T-helper 2 cell treated with Interferon-gamma antibody and Interleukin-4, amounts not matched to agents 100 ng/mL and 5 ng/mL, for 36 hours (primary cell): Measurements from ENCODE around the gene CDKN1B. TPM values are rescaled to one million over a fixed set of nuclear protein-coding genes. Genes with fewer than 3 reads are reported as not detected.

Source experiments
- intact Hi-C: fragments of 100-400 bp; cut with micrococcal nuclease; formaldehyde crosslinking; loops from one replicate; pipeline ENCODE4 v1.15.1; 2023
- total RNA-seq: library from RNA; stranded (reverse); gene quantifications from 2 replicates; pipeline ENCODE4 v1.2.3, GENCODE V29; 2022

The CDKN1B gene
- total RNA-seq = 89.3 and 90.8 TPM in 2 replicates

DNA sequence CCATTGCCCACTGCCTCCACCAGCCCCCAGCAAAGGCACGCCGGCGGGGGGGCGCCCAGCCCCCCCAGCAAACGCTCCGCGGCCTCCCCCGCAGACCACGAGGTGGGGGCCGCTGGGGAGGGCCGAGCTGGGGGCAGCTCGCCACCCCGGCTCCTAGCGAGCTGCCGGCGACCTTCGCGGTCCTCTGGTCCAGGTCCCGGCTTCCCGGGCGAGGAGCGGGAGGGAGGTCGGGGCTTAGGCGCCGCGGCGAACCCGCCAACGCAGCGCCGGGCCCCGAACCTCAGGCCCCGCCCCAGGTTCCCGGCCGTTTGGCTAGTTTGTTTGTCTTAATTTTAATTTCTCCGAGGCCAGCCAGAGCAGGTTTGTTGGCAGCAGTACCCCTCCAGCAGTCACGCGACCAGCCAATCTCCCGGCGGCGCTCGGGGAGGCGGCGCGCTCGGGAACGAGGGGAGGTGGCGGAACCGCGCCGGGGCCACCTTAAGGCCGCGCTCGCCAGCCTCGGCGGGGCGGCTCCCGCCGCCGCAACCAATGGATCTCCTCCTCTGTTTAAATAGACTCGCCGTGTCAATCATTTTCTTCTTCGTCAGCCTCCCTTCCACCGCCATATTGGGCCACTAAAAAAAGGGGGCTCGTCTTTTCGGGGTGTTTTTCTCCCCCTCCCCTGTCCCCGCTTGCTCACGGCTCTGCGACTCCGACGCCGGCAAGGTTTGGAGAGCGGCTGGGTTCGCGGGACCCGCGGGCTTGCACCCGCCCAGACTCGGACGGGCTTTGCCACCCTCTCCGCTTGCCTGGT, at the start of gene CDKN1B:
Gene CDKN1B (plus strand): TSS at position 576 of the 793 bp plus-strand sequence. CDS start 472 bp downstream, outside the sequence.
- intact Hi-C loops = loop anchor here (1.0 to 5.0 kb wide), 6 partner anchors 8 to 360 kb away; partner anchors contain the start of genes BORCS5, CREBL2 and GPR19

DNA sequence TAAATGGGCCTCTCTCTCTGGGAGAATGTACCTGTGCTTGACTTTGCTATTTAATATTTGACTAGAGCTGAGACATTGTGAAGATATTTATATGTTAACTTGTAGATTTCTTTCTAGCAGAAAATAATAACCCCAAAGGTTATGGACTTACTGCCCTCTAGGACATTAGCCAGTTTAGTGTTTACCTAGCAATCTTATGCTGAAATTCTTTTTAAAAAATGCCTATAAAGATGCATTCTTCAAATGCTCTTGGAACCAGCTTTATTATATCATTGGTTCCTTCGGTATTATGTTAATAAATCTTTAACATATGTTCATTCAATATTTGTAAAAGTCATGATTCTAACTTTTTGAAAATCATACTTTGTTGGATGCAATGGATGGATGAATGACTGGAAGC, 49.2 kb upstream of the CDKN1B start:
- intact Hi-C loops = no loop called here

- intact Hi-C loops = no loop called here
Measured at GRCh38 chr12:12669020-12669419, 48.1 kb upstream of the CDKN1B start.

DNA sequence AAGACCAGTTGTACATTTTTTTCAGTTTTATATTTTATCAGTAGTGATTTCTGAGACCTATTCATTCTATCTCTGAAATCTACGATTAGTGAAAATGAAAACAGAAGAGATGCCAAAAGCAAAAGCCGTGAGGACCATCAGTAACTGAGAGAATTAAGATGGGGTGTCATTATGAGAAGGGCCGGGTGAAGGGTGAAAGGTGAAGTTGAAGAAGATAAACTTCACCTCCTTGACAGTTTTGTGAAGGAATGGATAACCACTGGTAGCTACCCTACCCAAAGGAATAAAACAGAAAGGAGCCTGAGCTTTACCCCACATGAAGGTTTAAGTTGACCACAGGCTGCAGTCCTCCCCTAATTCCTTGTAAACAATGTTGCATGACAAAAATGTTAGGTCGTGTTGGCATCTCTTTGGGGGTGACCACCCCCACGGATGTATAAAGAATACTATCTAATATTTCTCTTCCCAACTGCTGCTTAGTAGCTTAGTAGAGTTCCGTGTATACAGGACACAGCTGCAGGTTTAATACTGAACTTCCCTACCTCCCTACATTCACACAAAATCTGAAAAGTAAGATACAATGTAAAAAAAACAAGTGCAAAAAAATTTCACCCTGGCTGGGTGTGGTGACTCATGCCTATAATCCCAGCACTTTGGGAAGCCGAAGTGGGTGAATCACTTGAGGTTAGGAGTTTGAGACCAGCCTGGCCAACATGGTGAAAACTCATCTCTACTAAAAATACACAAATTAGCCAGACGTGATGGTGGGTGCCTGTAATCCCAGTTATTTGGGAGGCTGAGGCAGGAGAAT, 45.1 kb upstream of the CDKN1B start:
- intact Hi-C loops = no loop called here

DNA sequence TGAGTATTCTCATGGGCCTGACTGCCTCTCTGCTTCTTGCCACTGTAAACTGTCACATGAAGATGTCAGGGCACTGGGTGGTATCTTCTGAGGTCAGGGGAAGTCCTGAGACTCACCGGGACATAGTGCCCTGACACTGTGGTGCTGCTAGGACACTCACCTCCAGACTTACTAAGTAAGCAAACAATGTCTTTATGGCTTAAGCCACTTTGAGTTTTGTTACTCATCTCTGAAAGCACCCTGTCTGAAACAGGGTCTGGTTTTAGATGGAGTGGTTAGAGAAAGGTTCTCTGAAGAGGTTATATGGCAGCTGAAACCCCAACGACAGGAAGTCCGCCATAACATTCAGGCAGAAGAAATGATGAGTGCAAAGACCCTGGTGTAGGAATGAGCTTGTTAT, 43.9 kb upstream of the CDKN1B start:
- intact Hi-C loops = no loop called here

DNA sequence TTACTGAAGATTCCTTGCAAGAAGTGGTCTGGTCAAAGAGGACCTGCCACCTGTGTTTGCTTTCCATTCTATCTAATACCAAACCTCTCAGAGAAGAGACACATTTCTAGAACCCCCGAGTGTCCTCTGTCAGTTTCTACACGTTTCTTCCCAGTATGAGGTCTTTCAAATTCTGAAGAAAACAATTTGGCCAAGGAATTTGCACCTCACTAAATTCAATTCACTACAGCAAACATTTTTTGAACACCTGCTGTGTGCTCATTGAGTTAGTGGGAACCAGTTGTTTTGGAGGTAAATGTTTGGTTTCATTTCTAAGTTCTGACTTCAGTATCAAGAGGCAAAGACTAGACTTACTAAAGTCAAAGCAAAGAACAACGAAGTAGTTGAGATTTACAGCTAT, 40.6 kb upstream of the CDKN1B start:
- intact Hi-C loops = no loop called here

DNA sequence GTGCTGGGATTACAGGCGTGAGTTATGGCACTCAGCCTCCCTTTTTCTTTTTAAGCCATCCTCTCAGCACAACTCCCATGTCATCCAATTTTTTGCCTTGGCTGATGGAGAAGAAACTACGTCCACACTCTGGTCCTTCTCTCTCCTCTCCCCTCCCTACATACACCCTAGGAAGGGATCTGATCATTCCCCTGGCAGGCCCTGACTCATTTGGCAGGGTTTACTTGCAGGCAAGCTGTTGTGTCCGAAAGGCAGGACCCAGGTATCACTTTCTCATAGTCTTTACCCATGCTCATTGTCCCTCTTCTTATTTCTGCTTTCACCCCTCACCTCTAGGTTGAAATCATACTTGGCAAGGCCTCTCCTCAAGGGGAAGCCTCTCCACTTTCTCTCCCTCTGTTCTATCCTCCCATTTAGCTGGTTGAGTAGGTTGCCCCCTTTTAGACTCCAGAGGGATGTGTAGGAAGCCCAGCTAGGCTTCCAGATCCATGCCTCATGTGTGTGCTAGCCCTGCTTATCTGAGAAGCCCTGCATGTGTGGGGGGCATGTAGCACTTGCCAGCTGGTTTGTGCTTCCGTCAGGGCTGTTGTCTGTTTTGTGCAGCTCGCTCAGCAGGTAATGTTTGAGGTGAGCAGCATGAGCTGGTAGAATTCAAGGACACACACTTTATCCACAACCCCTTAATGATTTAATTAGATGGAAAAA, 36.0 kb upstream of the CDKN1B start:
- intact Hi-C loops = no loop called here

GRCh38 chr12:12682284-12682683, 34.9 kb upstream of the CDKN1B start:
- intact Hi-C loops = no loop called here

DNA sequence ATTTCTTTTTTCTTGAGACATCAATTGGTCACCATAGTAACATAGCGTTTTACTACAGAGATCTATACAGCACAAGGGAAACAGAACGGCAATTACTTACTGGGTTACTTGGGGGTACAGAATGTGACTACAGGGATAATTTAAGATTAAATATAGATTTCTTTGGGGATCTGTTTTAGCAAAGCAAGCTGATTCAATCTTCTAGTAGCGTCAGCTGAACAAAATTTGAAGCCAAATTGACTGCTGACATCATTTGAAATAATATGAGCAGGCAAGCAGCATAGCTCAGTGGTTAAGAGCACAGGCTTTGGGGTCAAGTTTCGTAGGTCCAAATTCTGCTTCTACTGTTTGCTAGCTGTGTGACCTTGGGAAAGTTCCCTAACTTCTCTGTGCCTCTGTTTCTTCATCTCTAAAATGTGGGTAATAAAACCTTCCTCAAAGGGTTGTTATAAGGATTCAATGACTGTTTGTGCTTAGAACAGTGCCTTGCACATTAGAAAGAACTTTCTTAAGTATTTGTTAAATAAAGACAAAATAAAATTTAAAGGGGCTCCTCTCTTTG, 34.0 kb upstream of the CDKN1B start:
- intact Hi-C loops = no loop called here

GRCh38 chr12:12683725-12684124, 33.4 kb upstream of the CDKN1B start:
- intact Hi-C loops = no loop called here

- intact Hi-C loops = no loop called here
Measured at GRCh38 chr12:12684375-12685106, 32.6 kb upstream of the CDKN1B start.

GRCh38 chr12:12685305-12685704, 31.9 kb upstream of the CDKN1B start:
- intact Hi-C loops = no loop called here

DNA sequence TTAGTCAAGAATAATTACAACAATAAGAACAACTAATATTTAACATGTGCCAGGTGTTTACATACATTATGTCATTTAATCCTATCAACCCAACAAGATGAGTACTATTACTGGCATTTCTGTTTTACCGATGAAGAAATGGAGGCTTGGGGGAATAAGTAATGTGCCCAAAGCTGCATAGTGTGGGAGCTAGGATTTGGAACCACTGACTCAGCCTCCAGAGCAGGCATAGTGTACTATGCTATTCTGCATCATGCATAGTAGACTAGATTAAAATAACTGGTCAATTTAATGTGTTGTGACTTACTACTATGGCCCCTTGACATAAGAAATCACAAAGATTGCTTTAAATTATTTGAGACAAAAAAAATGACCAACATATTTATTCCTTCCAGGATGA, 30.7 kb upstream of the CDKN1B start:
- intact Hi-C loops = no loop called here

- intact Hi-C loops = no loop called here
Measured at GRCh38 chr12:12686925-12687324, 30.2 kb upstream of the CDKN1B start.

- intact Hi-C loops = no loop called here
Measured at GRCh38 chr12:12689647-12690300, 27.4 kb upstream of the CDKN1B start.

GRCh38 chr12:12691549-12691948, 25.6 kb upstream of the CDKN1B start:
- intact Hi-C loops = no loop called here

- intact Hi-C loops = no loop called here
Measured at GRCh38 chr12:12693111-12693671, 24.0 kb upstream of the CDKN1B start.

DNA sequence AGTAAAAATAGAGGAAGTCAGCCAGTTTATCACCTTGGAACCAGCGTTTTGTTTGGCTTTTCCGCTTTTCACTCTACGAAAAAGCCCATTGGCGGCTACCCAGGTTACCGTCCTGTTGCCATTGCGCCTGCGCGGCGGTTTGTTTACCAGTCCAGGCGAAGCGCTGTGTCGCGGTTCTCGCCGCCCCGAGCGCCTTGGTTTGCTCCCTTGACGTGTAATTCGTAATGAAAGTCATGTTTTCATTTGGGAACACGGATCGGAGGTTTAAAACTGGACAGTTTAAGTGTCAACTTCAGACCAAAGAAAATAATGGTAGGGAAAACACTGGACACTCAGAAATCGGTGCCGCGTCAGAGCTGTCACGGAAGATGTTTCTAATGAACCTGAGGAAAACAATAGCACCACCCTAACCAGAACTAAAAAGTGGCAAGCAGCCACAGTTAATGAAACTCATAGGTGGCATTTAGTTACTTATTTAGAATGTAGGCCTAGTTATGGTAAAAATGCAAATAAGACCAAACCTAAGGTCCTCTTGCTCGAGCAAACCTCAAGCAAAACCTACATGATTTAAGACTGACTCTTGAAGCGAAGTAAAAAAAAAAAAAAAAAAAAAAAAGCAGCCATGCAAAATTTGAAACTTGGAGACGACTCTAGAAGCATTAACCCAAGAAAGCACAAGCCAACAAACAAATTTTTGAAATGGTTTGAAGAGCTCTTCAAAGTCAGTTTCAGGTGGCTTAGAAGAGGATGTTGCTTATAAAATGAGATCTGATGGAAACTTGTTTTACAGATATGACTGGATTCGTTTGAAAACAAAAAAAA, 20.4 kb upstream of the CDKN1B start:
- intact Hi-C loops = loop anchor here (1.0 to 5.0 kb wide), 10 partner anchors 21 to 340 kb away; partner anchors contain the start of genes BORCS5, CDKN1B, CREBL2 and DDX47

DNA sequence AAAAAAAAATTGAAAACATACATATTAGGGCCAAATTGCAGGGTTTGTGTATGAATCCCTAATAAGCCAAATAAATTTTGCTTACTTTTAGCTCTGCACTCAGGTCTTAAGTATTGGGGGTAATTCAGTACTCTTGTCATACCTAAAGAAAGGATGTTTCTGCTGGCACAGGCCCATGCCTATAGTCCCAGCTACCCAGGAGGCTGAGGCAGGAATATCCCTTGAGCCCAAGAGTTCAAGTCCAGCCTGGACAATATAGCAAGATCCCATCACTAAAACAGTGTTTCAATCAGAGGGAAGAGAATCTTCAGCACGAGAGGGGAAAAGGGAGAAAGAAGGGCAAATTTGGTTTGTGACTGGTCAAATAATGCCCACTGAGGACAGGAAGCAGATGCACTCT, 17.8 kb upstream of the CDKN1B start:
- intact Hi-C loops = loop anchor here (5.0 kb wide), 2 partner anchors 42 to 257 kb away; no protein-coding TSS in a partner anchor
